ENCODE data around the gene CACNB4. TPM values are rescaled to one million over a fixed set of nuclear protein-coding genes. Genes with fewer than 3 reads are reported as not detected.

Gene CACNB4
- total RNA-seq, 1 donor from 2014 or later = 5.1 TPM

- no peaks in the 10 kb centered on the region for H3K9me3 Mint-ChIP-seq (ENCODE audit: unreplicated experiment)
- no peaks in the 10 kb centered on the region for H3K27me3 Mint-ChIP-seq (ENCODE audit: unreplicated experiment)
- no peak for TF ChIP-seq CTCF (IDR thresholded peaks at IDR 0.05; ENCODE audit: partially characterized antibody, unreplicated experiment)
- no peak overlapping the region for H3K4me3 Mint-ChIP-seq (ENCODE audit: unreplicated experiment)
- no peaks in the 10 kb centered on the region for H3K36me3 Mint-ChIP-seq (ENCODE audit: unreplicated experiment)
- no peak overlapping the region for H3K27ac Mint-ChIP-seq (ENCODE audit: unreplicated experiment)
- DNase-seq = no peak
- peaks cover 2% of the 10 kb centered on the region for H3K4me1 Mint-ChIP-seq (ENCODE audit: low read depth, unreplicated experiment)
Observed at GRCh38 chr2:152083202-152083875, 15.5 kb downstream of the CACNB4 start.

- Mint-ChIP-seq H3K27me3 (ENCODE audit: unreplicated experiment) (no peaks in the 10 kb centered on the region), H3K36me3 (ENCODE audit: unreplicated experiment) (no peaks in the 10 kb centered on the region), H3K27ac (ENCODE audit: unreplicated experiment) (no peak overlapping the region), H3K4me1 (ENCODE audit: low read depth, unreplicated experiment) (no peaks in the 10 kb centered on the region), H3K9me3 (ENCODE audit: unreplicated experiment) (no peaks in the 10 kb centered on the region), H3K4me3 (ENCODE audit: unreplicated experiment) (no peak overlapping the region)
- DNase-seq = no peak
- TF ChIP-seq CTCF (IDR thresholded peaks at IDR 0.05; ENCODE audit: partially characterized antibody, unreplicated experiment) = no peak
Observed at GRCh38 chr2:152078662-152079061, 20.2 kb downstream of the CACNB4 start.

- Mint-ChIP-seq H3K4me3 (ENCODE audit: unreplicated experiment) (no peak overlapping the region), H3K9me3 (ENCODE audit: unreplicated experiment) (no peaks in the 10 kb centered on the region), H3K4me1 (ENCODE audit: low read depth, unreplicated experiment) (no peaks in the 10 kb centered on the region), H3K27me3 (ENCODE audit: unreplicated experiment) (no peaks in the 10 kb centered on the region), H3K27ac (ENCODE audit: unreplicated experiment) (no peak overlapping the region), H3K36me3 (ENCODE audit: unreplicated experiment) (no peaks in the 10 kb centered on the region)
- DNase-seq = no peak
- no peak for TF ChIP-seq CTCF (IDR thresholded peaks at IDR 0.05; ENCODE audit: partially characterized antibody, unreplicated experiment)
Observed at GRCh38 chr2:152078023-152078422, 20.8 kb downstream of the CACNB4 start.

- no peak for DNase-seq
- H3K27me3 Mint-ChIP-seq (ENCODE audit: unreplicated experiment) = peaks cover 3% of the 10 kb centered on the region
- H3K36me3 Mint-ChIP-seq (ENCODE audit: unreplicated experiment) = no peaks in the 10 kb centered on the region
- no peak overlapping the region for H3K27ac Mint-ChIP-seq (ENCODE audit: unreplicated experiment)
- no peak for TF ChIP-seq CTCF (IDR thresholded peaks at IDR 0.05; ENCODE audit: partially characterized antibody, unreplicated experiment)
- no peak overlapping the region for H3K4me3 Mint-ChIP-seq (ENCODE audit: unreplicated experiment)
- no peaks in the 10 kb centered on the region for H3K4me1 Mint-ChIP-seq (ENCODE audit: low read depth, unreplicated experiment)
- H3K9me3 Mint-ChIP-seq (ENCODE audit: unreplicated experiment) = no peaks in the 10 kb centered on the region
Observed at GRCh38 chr2:152075461-152076050, 23.3 kb downstream of the CACNB4 start.

GRCh38 chr2:152072011-152072410 lies 26.8 kb downstream of the CACNB4 start:
- no peaks in the 10 kb centered on the region for H3K9me3 Mint-ChIP-seq (ENCODE audit: unreplicated experiment)
- no peaks in the 10 kb centered on the region for H3K4me1 Mint-ChIP-seq (ENCODE audit: low read depth, unreplicated experiment)
- no peak overlapping the region for H3K27ac Mint-ChIP-seq (ENCODE audit: unreplicated experiment)
- no peaks in the 10 kb centered on the region for H3K36me3 Mint-ChIP-seq (ENCODE audit: unreplicated experiment)
- TF ChIP-seq CTCF (IDR thresholded peaks at IDR 0.05; ENCODE audit: partially characterized antibody, unreplicated experiment) = no peak
- peaks cover 3% of the 10 kb centered on the region for H3K27me3 Mint-ChIP-seq (ENCODE audit: unreplicated experiment)
- DNase-seq = no peak
- no peak overlapping the region for H3K4me3 Mint-ChIP-seq (ENCODE audit: unreplicated experiment)
